Dermis microvascular lymphatic vessel endothelial cell (primary cell): ENCODE results near the gene HAVCR1. TPM values are rescaled to one million over a fixed set of nuclear protein-coding genes. Genes with fewer than 3 reads are reported as not detected.

Experiments
- DNase-seq, 2 donors: peaks; one replicate each; pipeline versions ENCODE4 v3.0.0 to v3.0.0-alpha.2; 2010; ENCODE audit warnings: low read depth in 2 of 2
- total RNA-seq: library from RNA; depleted of rRNA; stranded (reverse); fragments of >200 nt; gene quantifications from 2 replicates; pipeline ENCODE4 v1.2.1, GENCODE V29; 2014

Gene HAVCR1
- total RNA-seq, 1 donor from 2014 or later, result not detected

DNA sequence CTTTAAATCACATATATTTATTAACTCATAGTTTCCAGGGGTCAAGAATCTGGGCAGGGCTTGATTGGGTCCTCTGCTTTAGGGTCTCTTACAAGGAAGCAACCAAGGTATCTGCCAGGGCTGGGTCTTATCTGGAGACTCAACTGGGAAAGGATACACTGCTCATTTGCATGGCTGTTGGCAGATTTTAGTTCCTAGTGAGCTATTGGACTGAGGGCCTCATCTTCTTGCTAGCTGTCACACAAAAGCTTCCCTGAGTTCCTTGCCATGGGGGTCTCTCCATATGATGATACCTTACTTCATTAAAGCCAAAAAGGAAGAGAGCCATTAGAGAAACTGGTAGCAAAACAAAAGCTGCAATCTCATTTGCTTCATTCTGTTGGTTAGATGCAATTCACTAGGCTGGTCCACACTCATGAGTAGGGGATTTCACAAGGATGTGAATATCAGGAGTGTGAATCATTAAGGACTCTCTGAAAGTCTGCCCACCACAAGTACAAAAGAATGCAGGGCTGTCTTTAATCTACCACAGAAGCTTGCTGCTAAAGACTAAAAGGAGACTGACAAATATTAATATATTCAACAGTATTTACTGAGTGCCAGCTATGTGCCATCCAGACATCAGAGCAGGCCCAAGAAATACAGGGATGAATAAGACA, 53.9 kb downstream of the HAVCR1 start:
- no peak for DNase-seq

DNA sequence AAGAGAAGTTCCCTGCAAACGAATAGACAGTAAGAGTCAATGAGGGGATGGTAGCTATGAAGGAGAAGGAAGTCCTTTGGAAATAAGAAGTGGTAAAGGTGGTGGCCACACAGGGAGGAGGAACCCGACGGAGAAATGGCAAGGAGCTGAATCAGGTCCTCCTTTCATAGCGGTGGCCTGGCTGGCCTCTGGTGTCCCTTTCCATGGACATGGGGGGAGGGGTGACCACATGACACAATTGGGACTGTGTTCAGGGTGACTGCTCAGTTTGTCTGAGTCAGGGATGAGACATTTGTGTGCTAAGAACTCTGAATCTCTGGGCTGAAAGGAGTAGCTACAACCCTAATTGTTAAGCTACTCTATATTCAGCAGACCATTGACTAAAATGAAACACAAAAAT, 67.2 kb downstream of the HAVCR1 start:
- no peak for DNase-seq

DNA sequence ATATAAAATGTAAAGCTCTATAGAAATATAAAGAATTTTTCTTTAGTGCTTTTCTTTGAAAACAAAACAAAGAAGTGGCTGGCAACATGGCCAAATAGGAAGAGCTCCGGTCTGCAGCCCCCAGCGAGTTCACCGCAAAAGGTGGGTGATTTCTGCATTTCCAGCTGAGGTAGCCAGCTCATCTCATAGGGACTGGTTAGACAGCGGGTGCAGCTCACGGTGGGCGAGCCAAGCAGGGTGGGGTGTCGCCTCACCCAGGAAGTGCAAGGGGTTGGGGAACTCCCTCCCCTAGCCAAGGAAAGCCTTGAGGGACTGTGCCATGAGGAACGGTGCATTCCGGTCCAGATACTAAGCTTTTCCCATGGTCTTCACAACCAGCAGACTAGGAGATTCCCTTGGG, 74.9 kb downstream of the HAVCR1 start:
- no peak for DNase-seq

DNA sequence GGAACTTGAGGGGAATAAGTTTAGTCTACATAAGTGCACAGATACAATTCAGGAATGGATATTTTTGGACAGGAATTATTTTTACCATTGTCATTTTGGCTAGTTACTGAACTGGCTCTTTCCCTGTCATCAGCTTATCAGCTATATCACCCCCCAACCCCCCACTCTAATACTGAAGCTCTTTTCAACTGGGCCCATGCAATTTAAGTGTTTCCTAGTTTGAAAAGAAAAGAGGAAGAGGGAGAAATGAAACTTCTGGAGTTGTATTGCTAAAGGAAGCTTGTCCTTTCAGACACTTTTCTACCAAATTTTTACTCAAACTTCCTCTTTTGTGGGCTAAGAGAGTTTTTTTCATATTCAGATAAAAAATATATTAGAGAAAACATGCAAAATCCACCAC, 77.4 kb downstream of the HAVCR1 start:
- DNase-seq, result no peak

Other genes starting within 250 kb of the HAVCR1 start
- under 0.01 and 0.13 TPM in 2 replicates for gene PPP1R2B, start 208.8 kb downstream of the HAVCR1 start, total RNA-seq
- gene TIMD4, start 95.9 kb downstream of the HAVCR1 start, total RNA-seq, result not detected in 2 replicates
- 0.64 and 1.0 TPM in 2 replicates for gene HAVCR2, start 49.9 kb upstream of the HAVCR1 start, total RNA-seq
- gene MED7, start 83.7 kb upstream of the HAVCR1 start, total RNA-seq, result 5.8 and 5.9 TPM in 2 replicates
- not detected in 2 replicates for gene GARIN3, start 107.1 kb upstream of the HAVCR1 start, total RNA-seq
- not detected in 2 replicates for gene ITK, start 121.7 kb upstream of the HAVCR1 start, total RNA-seq
- gene CYFIP2, start 207.0 kb upstream of the HAVCR1 start, total RNA-seq, result 4.3 and 9.5 TPM in 2 replicates